ENCODE results near the gene PITHD1. TPM values are rescaled to one million over a fixed set of nuclear protein-coding genes. Genes with fewer than 3 reads are reported as not detected.
A peak's percentile ranks its signal among the peaks of the same experiment; 100 is the strongest.

PITHD1 gene
- total and polyA plus RNA-seq, 8 donors: 18.1 to 62.0 (median 41.3) TPM

GRCh38 chr1:23807453-23807852 is 29.2 kb downstream of the PITHD1 start:
- no peaks in the 10 kb centered on the region for H3K27me3 ChIP-seq
- no peak for DNase-seq
- no peak overlapping the region for H3K4me3 ChIP-seq
- H3K36me3 ChIP-seq: peaks cover 3 to 70% (median 50%) of the 10 kb centered on the region in 4 donors
- peaks cover 8 to 22% (median 18%) of the 10 kb centered on the region in 4 donors for H3K4me1 ChIP-seq
- no peaks in the 10 kb centered on the region for H3K9me3 ChIP-seq
- TF ChIP-seq CTCF (IDR thresholded peaks at IDR 0.05) (no peak), POLR2A (IDR thresholded peaks at IDR 0.05) (no peak), POLR2AphosphoS5 (IDR thresholded peaks at IDR 0.05) (no peak), EP300 (IDR thresholded peaks at IDR 0.05) (no peak)
- H3K27ac ChIP-seq: no peak overlapping the region
- WGBS, 5 donors: 48 to 56% (median 52%) methylated on average over 3 of the region's 3 CpGs
- intact Hi-C loops (cut with DNase I; ENCODE audit: low total_unique reads): no loop called here

GRCh38 chr1:23809751-23810171 is 31.5 kb downstream of the PITHD1 start:
- DNase-seq: peak; percentile 85 to 92
- Histone ChIP-seq H3K4me1 (peaks cover 8 to 22% (median 18%) of the 10 kb centered on the region in 4 donors), H3K27ac (peak overlapping the region in 4 of 5 donors; percentile 21 to 56 (median 28)), H3K4me3 (no peak overlapping the region), H3K27me3 (no peaks in the 10 kb centered on the region), H3K36me3 (peaks cover 13 to 73% (median 60%) of the 10 kb centered on the region in 4 donors), H3K9me3 (no peaks in the 10 kb centered on the region)
- intact Hi-C loops (cut with DNase I; ENCODE audit: low total_unique reads): no loop called here
- 10 to 22% (median 14%) methylated on average over 6 of the region's 6 CpGs for WGBS, 5 donors
- TF ChIP-seq EP300 (IDR thresholded peaks at IDR 0.05) (no peak), CTCF (IDR thresholded peaks at IDR 0.05) (peak in 5 of 7 experiments; percentile 56 to 90 (median 75)), POLR2A (IDR thresholded peaks at IDR 0.05) (no peak), POLR2AphosphoS5 (IDR thresholded peaks at IDR 0.05) (peak in 1 of 3 donors; percentile 51)

GRCh38 chr1:23810818-23811540 is 32.8 kb downstream of the PITHD1 start:
- peaks cover 25 to 79% (median 67%) of the 10 kb centered on the region in 4 donors for H3K36me3 ChIP-seq
- TF ChIP-seq EP300 (IDR thresholded peaks at IDR 0.05) (no peak), CTCF (IDR thresholded peaks at IDR 0.05) (peak in 5 of 7 experiments; percentile 27 to 73 (median 52)), POLR2AphosphoS5 (IDR thresholded peaks at IDR 0.05) (peak in 1 of 3 donors; percentile 39), POLR2A (IDR thresholded peaks at IDR 0.05) (no peak)
- peak; percentile 59 to 87 for DNase-seq
- WGBS, 5 donors: 41 to 54% (median 50%) methylated on average over 3 of the region's 3 CpGs
- no peak overlapping the region for H3K4me3 ChIP-seq
- H3K4me1 ChIP-seq: peaks cover 8 to 22% (median 18%) of the 10 kb centered on the region in 4 donors
- H3K27ac ChIP-seq: peak overlapping the region in 3 of 5 donors; percentile 27 to 56 (median 42)
- intact Hi-C loops (cut with DNase I; ENCODE audit: low total_unique reads): no loop called here
- no peaks in the 10 kb centered on the region for H3K9me3 ChIP-seq
- H3K27me3 ChIP-seq: no peaks in the 10 kb centered on the region

GRCh38 chr1:23814016-23814415 is 35.8 kb downstream of the PITHD1 start:
- H3K27ac ChIP-seq: no peak overlapping the region
- peaks cover 41 to 79% (median 76%) of the 10 kb centered on the region in 4 donors for H3K36me3 ChIP-seq

More at GRCh38 chr1:23814016-23814415, 35.8 kb downstream of the PITHD1 start:
- Histone ChIP-seq H3K4me1 (peaks cover 8 to 22% (median 18%) of the 10 kb centered on the region in 4 donors), H3K27me3 (no peaks in the 10 kb centered on the region), H3K9me3 (no peaks in the 10 kb centered on the region), H3K4me3 (no peak overlapping the region)
- intact Hi-C loops (cut with DNase I; ENCODE audit: low total_unique reads): no loop called here
- no peak for DNase-seq
- no peak for TF ChIP-seq POLR2AphosphoS5 (IDR thresholded peaks at IDR 0.05)
- TF ChIP-seq EP300 (IDR thresholded peaks at IDR 0.05): no peak
- TF ChIP-seq POLR2A (IDR thresholded peaks at IDR 0.05): no peak
- no peak for TF ChIP-seq CTCF (IDR thresholded peaks at IDR 0.05)
- WGBS, 5 donors: 91 to 96% (median 93%) methylated on average over 4 of the region's 4 CpGs

All from stomach (tissue), 9 donors.